Fibroblast of lung (primary cell): ENCODE data around the gene RABGAP1L. TPM values are rescaled to one million over a fixed set of nuclear protein-coding genes. Genes with fewer than 3 reads are reported as not detected.

Experiments used
- DNase-seq, 2 donors: peaks; one replicate each; pipeline versions ENCODE4 v3.0.0 to v3.0.0-alpha.2; 2010; ENCODE audit warnings: low read depth in 2 of 2
- H2AFZ ChIP-seq: 2 replicates; pipeline ENCODE4 v1.5.1; 2012; ENCODE audit warnings: low read length, control low read depth, inconsistent platforms
- H3K27ac ChIP-seq: 2 replicates; pipeline ENCODE4 v1.5.1; 2011; ENCODE audit warnings: low read length, control low read depth; ENCODE audit not compliant: insufficient read depth
- H3K27me3 ChIP-seq: 2 replicates; pipeline ENCODE4 v1.5.1; 2011; ENCODE audit warnings: mild to moderate bottlenecking, low read length; ENCODE audit not compliant: control insufficient read depth, insufficient read depth
- H3K36me3 ChIP-seq: 2 replicates; pipeline ENCODE4 v1.5.1; 2011; ENCODE audit warnings: low read length; ENCODE audit not compliant: control insufficient read depth, insufficient read depth
- H3K4me1 ChIP-seq: 2 replicates; pipeline ENCODE4 v1.5.1; 2011; ENCODE audit warnings: low read length; ENCODE audit not compliant: control insufficient read depth, insufficient read depth; ENCODE audit errors: extremely low read depth
- H3K4me2 ChIP-seq: 2 replicates; pipeline ENCODE4 v1.5.1; 2011; ENCODE audit warnings: low read length, control low read depth; ENCODE audit not compliant: insufficient read depth; ENCODE audit errors: extremely low read depth
- H3K4me3 ChIP-seq, 4 experiments: fragments of 200-600 bp in 1 of 4; sonication (generic) in 1 of 4; replicated peaks in 1 of 4; 2 replicates each; pipeline ENCODE4 v1.5.1; 2011 to 2016; ENCODE audit warnings: low read length in 4 of 4, low read depth in 3 of 4, mild to moderate bottlenecking in 3 of 4, control low read depth in 2 of 4, inconsistent platforms in 1 of 4, mixed read lengths in 1 of 4; ENCODE audit not compliant: insufficient read depth in 1 of 4; ENCODE audit errors: control extremely low read depth in 1 of 4
- H3K79me2 ChIP-seq: 2 replicates; pipeline ENCODE4 v1.5.1; 2012; ENCODE audit warnings: mild to moderate bottlenecking, low read length, inconsistent platforms; ENCODE audit not compliant: control insufficient read depth, insufficient read depth
- H3K9ac ChIP-seq: 2 replicates; pipeline ENCODE4 v1.5.1; 2011; ENCODE audit warnings: mild to moderate bottlenecking, low read length, control low read depth; ENCODE audit not compliant: insufficient read depth
- H3K9me3 ChIP-seq: 2 replicates; pipeline ENCODE4 v1.5.1; 2012; ENCODE audit warnings: low read depth, low read length; ENCODE audit not compliant: control insufficient read depth, insufficient read depth
- H4K20me1 ChIP-seq: 2 replicates; pipeline ENCODE4 v1.5.1; 2011; ENCODE audit warnings: low read length; ENCODE audit not compliant: control insufficient read depth, insufficient read depth; ENCODE audit errors: extremely low read depth
- CTCF ChIP-seq, 2 donors: IDR thresholded peaks in 1 of 2; conservative IDR thresholded peaks in 1 of 2; 1 replicate in 1 of 2; 2 replicates in 1 of 2; pipeline ENCODE4 v1.5.1; 2011 to 2012; ENCODE audit warnings: low read length in 2 of 2, control low read depth in 1 of 2, inconsistent platforms in 1 of 2, low read depth in 1 of 2, mild to moderate bottlenecking in 1 of 2
- EZH2 ChIP-seq: IDR thresholded peaks from 2 replicates; pipeline ENCODE4 v1.5.1; 2012; ENCODE audit warnings: low read length, control low read depth, mild to moderate bottlenecking; ENCODE audit errors: missing control alignments
- polyA plus RNA-seq, 2 donors: library from polyadenylated mRNA; depleted of rRNA in 1 of 2; stranded (reverse) in 1 of 2; unstranded in 1 of 2; fragments of >200 nt; gene quantifications; 2 replicates each; pipeline ENCODE4 v1.2.1, GENCODE V29; 2011 to 2012; ENCODE audit warnings: missing spikeins in 1 of 2
- total RNA-seq: library from RNA; depleted of rRNA; stranded (reverse); fragments of >200 nt; gene quantifications from 2 replicates; pipeline ENCODE4 v1.2.1, GENCODE V29; 2014

The RABGAP1L gene
- total and polyA plus RNA-seq, 2 donors (not counting 1 experiment from before 2014, with no cell fraction given) = 33.8 to 36.5 TPM

GRCh38 chr1:174428033-174428432 lies 268.7 kb downstream of the RABGAP1L start:
- TF ChIP-seq EZH2 (no peak), CTCF (conservative IDR thresholded peaks at IDR 0.05 in 1 of 2, IDR thresholded peaks at IDR 0.05 in 1 of 2; ENCODE audit: low read depth in 1 of 2, low read length in 2 of 2) (no peak)
- Histone ChIP-seq H4K20me1 (no peaks in the 10 kb centered on the region), H2AFZ (no peak overlapping the region)

GRCh38 chr1:174428739-174429138 lies 269.4 kb downstream of the RABGAP1L start:
- H3K4me1 ChIP-seq = no peaks in the 10 kb centered on the region
- H3K79me2 ChIP-seq = no peaks in the 10 kb centered on the region
- no peaks in the 10 kb centered on the region for H4K20me1 ChIP-seq
- TF ChIP-seq EZH2 (no peak), CTCF (conservative IDR thresholded peaks at IDR 0.05 in 1 of 2, IDR thresholded peaks at IDR 0.05 in 1 of 2; ENCODE audit: low read depth in 1 of 2, low read length in 2 of 2) (no peak)
- H2AFZ ChIP-seq = no peak overlapping the region
- no peak overlapping the region for H3K4me3 ChIP-seq
- H3K4me2 ChIP-seq = no peak overlapping the region
- H3K27me3 ChIP-seq = no peaks in the 10 kb centered on the region
- no peak overlapping the region for H3K27ac ChIP-seq
- DNase-seq = no peak
- H3K9ac ChIP-seq = no peak overlapping the region
- no peaks in the 10 kb centered on the region for H3K9me3 ChIP-seq
- no peaks in the 10 kb centered on the region for H3K36me3 ChIP-seq

More at GRCh38 chr1:174428033-174428432, 268.7 kb downstream of the RABGAP1L start:
- no peaks in the 10 kb centered on the region for H3K79me2 ChIP-seq
- DNase-seq = peak in 1 of 2 donors; percentile 48
- H3K36me3 ChIP-seq = no peaks in the 10 kb centered on the region
- no peak overlapping the region for H3K4me2 ChIP-seq
- no peak overlapping the region for H3K4me3 ChIP-seq
- H3K9ac ChIP-seq = no peak overlapping the region
- no peaks in the 10 kb centered on the region for H3K27me3 ChIP-seq
- H3K9me3 ChIP-seq = no peaks in the 10 kb centered on the region
- H3K27ac ChIP-seq = no peak overlapping the region
- H3K4me1 ChIP-seq = no peaks in the 10 kb centered on the region

- no peak for TF ChIP-seq CTCF (conservative IDR thresholded peaks at IDR 0.05 in 1 of 2, IDR thresholded peaks at IDR 0.05 in 1 of 2; ENCODE audit: low read depth in 1 of 2, low read length in 2 of 2)
- no peak for TF ChIP-seq EZH2
- Histone ChIP-seq H3K27me3 (no peaks in the 10 kb centered on the region), H4K20me1 (no peaks in the 10 kb centered on the region), H3K9ac (no peak overlapping the region), H3K27ac (no peak overlapping the region), H3K9me3 (no peaks in the 10 kb centered on the region), H3K4me1 (no peaks in the 10 kb centered on the region), H3K4me2 (no peak overlapping the region), H3K36me3 (no peaks in the 10 kb centered on the region), H2AFZ (no peak overlapping the region), H3K4me3 (no peak overlapping the region), H3K79me2 (no peaks in the 10 kb centered on the region)
- peak; percentile 73 to 74 for DNase-seq
These were observed 274.1 kb downstream of the RABGAP1L start for GRCh38 chr1:174433451-174433850.
